OCI-LY1 (cell line): ENCODE data around the gene IMMP2L.

Experiments
- H2AFZ ChIP-seq: fragments of 200-600 bp; sonication (generic), shearing (Covaris generic); 2 replicates; pipeline ENCODE4 v1.6.0; 2014; ENCODE audit warnings: antibody characterized with exemption, mild to moderate bottlenecking, low read length
- H3F3A ChIP-seq: fragments of 200-600 bp; sonication (generic), shearing (Covaris generic); 2 replicates; pipeline ENCODE4 v1.6.0; 2014; ENCODE audit warnings: mild to moderate bottlenecking, antibody characterized with exemption, low read length, moderate library complexity; ENCODE audit not compliant: insufficient read depth
- H3K27ac ChIP-seq: fragments of 200-600 bp; sonication (generic); 2 replicates; pipeline ENCODE4 v1.5.1; 2014; ENCODE audit warnings: low read length, mixed run types, mild to moderate bottlenecking, low read depth; ENCODE audit not compliant: poor library complexity, severe bottlenecking
- H3K27me3 ChIP-seq: fragments of 200-600 bp; sonication (generic); 2 replicates; pipeline ENCODE4 v1.6.0; 2014; ENCODE audit warnings: antibody characterized with exemption, mild to moderate bottlenecking, low read length, moderate library complexity; ENCODE audit not compliant: insufficient read depth
- H3K36me3 ChIP-seq: fragments of 200-600 bp; sonication (generic); 2 replicates; pipeline ENCODE4 v1.6.1; 2014; ENCODE audit warnings: mild to moderate bottlenecking, antibody characterized with exemption, low read length, moderate library complexity, mixed read lengths; ENCODE audit not compliant: insufficient read depth
- H3K4me1 ChIP-seq: fragments of 200-600 bp; sonication (generic); 2 replicates; pipeline ENCODE4 v1.5.1; 2014; ENCODE audit warnings: mild to moderate bottlenecking, low read length, moderate library complexity; ENCODE audit not compliant: insufficient read depth, severe bottlenecking
- H3K4me2 ChIP-seq: fragments of 200-600 bp; sonication (generic), shearing (Covaris generic); 2 replicates; pipeline ENCODE4 v1.6.1; 2014; ENCODE audit warnings: low read length
- H3K4me3 ChIP-seq: fragments of 200-600 bp; sonication (generic); 2 replicates; pipeline ENCODE4 v1.5.1; 2014; ENCODE audit warnings: low read length, low read depth, mild to moderate bottlenecking, mixed read lengths; ENCODE audit not compliant: poor library complexity, severe bottlenecking
- H3K79me2 ChIP-seq: fragments of 200-600 bp; shearing (Covaris generic); 2 replicates; pipeline ENCODE4 v1.6.1; 2016; ENCODE audit warnings: mixed run types, low read length, mixed read lengths; ENCODE audit not compliant: insufficient read depth
- H3K9ac ChIP-seq: fragments of 200-600 bp; sonication (generic), shearing (Covaris generic); 2 replicates; pipeline ENCODE4 v1.6.1; 2014; ENCODE audit warnings: mild to moderate bottlenecking, low read length, mixed read lengths
- H3K9me2 ChIP-seq: fragments of 200-600 bp; sonication (generic), shearing (Covaris generic); 2 replicates; pipeline ENCODE4 v1.6.1; 2014; ENCODE audit warnings: low read depth, mild to moderate bottlenecking, low read length, mixed read lengths
- H3K9me3 ChIP-seq: fragments of 200-600 bp; shearing (Covaris generic); 2 replicates; pipeline ENCODE4 v1.6.1; 2014; ENCODE audit warnings: low read length, mixed read lengths
- H4K20me1 ChIP-seq: fragments of 200-600 bp; sonication (generic), shearing (Covaris generic); 2 replicates; pipeline ENCODE4 v1.6.0; 2016; ENCODE audit warnings: mild to moderate bottlenecking, low read length; ENCODE audit not compliant: insufficient read depth
- EZH2 ChIP-seq: fragments of 200-600 bp; sonication (generic), shearing (Covaris generic); IDR thresholded peaks from 2 replicates; pipeline ENCODE4 v1.8.0; 2017; ENCODE audit warnings: borderline replicate concordance, mixed run types, mild to moderate bottlenecking, antibody characterized with exemption, low read length, moderate library complexity, mixed read lengths
- TF ChIP-seq, protein P1 (sequence below): fragments of 200-600 bp; sonication (generic), shearing (Covaris generic); IDR thresholded peaks from 2 replicates; pipeline ENCODE4 v1.5.1; 2017; ENCODE audit warnings: mild to moderate bottlenecking, antibody characterized with exemption, low read length, moderate library complexity, mixed read lengths

IMMP2L gene

DNA sequence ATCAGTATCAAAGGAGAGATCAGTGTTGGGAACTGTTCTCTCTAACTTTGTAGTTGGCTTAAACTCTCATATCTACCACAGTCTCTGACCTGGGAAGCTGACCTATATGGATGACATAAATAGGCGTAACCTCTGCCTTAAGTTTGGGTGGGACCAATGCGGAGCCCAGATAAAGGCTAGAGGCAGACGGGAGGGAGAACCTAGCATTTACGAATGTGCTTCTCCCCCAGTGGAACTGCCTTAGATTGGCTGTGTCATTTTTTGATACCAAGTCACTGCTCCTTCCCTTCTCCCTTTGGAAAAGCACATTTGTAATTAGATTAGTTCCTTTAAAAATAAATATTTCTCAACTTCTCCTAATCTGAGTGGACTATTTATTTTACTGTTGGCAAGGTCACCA, 495.0 kb downstream of the IMMP2L start:
- Histone ChIP-seq H3K9ac (no peak overlapping the region), H3K4me1 (peaks cover 22% of the 10 kb centered on the region)

DNA sequence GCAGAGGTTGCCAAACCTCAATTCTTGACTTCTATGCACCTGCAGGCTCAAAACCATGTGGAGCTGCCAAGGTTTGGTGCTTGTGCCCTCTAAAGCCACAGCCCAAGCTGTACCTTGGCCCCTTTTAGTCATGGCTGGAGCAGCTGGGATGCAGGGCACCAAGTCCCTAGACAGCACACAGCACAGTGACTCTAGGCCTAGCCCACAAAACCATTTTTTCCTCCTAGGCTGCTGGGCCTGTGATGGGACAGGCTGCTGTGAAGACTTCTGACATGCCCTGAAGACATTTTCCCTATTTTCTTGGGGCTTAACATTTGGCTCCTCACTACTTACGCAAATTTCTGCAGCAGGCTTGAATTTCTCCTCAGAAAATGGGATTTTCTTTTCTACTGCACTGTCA, 499.1 kb downstream of the IMMP2L start:
- Histone ChIP-seq H4K20me1 (no peaks in the 10 kb centered on the region), H3K36me3 (no peaks in the 10 kb centered on the region), H3K9me2 (no peaks in the 10 kb centered on the region), H3K9ac (no peak overlapping the region), H3K4me3 (no peak overlapping the region), H3K79me2 (no peaks in the 10 kb centered on the region), H3K4me2 (no peak overlapping the region), H3F3A (no peaks in the 10 kb centered on the region), H3K27ac (no peak overlapping the region), H2AFZ (no peak overlapping the region), H3K27me3 (no peaks in the 10 kb centered on the region), H3K9me3 (peaks cover 12% of the 10 kb centered on the region), H3K4me1 (no peaks in the 10 kb centered on the region)
- TF ChIP-seq, protein P1, sequence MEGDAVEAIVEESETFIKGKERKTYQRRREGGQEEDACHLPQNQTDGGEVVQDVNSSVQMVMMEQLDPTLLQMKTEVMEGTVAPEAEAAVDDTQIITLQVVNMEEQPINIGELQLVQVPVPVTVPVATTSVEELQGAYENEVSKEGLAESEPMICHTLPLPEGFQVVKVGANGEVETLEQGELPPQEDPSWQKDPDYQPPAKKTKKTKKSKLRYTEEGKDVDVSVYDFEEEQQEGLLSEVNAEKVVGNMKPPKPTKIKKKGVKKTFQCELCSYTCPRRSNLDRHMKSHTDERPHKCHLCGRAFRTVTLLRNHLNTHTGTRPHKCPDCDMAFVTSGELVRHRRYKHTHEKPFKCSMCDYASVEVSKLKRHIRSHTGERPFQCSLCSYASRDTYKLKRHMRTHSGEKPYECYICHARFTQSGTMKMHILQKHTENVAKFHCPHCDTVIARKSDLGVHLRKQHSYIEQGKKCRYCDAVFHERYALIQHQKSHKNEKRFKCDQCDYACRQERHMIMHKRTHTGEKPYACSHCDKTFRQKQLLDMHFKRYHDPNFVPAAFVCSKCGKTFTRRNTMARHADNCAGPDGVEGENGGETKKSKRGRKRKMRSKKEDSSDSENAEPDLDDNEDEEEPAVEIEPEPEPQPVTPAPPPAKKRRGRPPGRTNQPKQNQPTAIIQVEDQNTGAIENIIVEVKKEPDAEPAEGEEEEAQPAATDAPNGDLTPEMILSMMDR, result no peak
- TF ChIP-seq EZH2, result no peak

More for the DNA sequence above, 495.0 kb downstream of the IMMP2L start:
- H3K9me3 ChIP-seq, result peaks cover 8% of the 10 kb centered on the region
- H4K20me1 ChIP-seq, result no peaks in the 10 kb centered on the region
- H2AFZ ChIP-seq, result no peak overlapping the region
- H3K27ac ChIP-seq, result no peak overlapping the region
- no peaks in the 10 kb centered on the region for H3K9me2 ChIP-seq
- H3K4me3 ChIP-seq, result no peak overlapping the region
- no peaks in the 10 kb centered on the region for H3F3A ChIP-seq
- TF ChIP-seq EZH2, result no peak
- TF ChIP-seq, protein P1, result no peak
- H3K79me2 ChIP-seq, result no peaks in the 10 kb centered on the region
- H3K36me3 ChIP-seq, result no peaks in the 10 kb centered on the region
- H3K27me3 ChIP-seq, result no peaks in the 10 kb centered on the region
- no peak overlapping the region for H3K4me2 ChIP-seq

DNA sequence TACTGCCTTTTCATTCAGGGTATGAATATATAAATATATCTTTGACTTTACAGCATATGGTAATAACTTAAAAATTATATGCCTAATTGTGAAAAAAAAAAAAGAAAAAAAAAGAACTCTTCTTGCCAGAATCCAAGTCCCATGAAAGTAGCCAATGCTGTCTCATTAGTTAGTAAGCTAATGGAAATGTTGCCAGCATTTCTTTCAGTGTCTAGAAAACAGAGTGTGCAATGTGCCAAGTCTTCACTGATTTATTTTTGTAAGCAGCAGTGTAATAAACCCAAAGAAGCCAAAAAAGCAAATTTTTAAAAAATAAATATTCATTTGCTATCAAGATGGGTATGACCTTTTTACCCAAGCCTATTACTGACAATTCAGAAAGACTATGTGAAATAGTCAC, 502.5 kb downstream of the IMMP2L start:
- H3K9me3 ChIP-seq, result peaks cover 12% of the 10 kb centered on the region

More for the DNA sequence above, 502.5 kb downstream of the IMMP2L start:
- Histone ChIP-seq H3K27ac (no peak overlapping the region), H3K4me3 (no peak overlapping the region), H3K4me1 (peaks cover 8% of the 10 kb centered on the region), H3K36me3 (no peaks in the 10 kb centered on the region), H3K79me2 (no peaks in the 10 kb centered on the region), H2AFZ (no peak overlapping the region), H3K4me2 (no peak overlapping the region), H3K27me3 (no peaks in the 10 kb centered on the region), H3K9ac (no peak overlapping the region), H3K9me2 (no peaks in the 10 kb centered on the region), H3F3A (no peaks in the 10 kb centered on the region), H4K20me1 (no peaks in the 10 kb centered on the region)
- TF ChIP-seq, protein P1, result no peak
- no peak for TF ChIP-seq EZH2
